ENCODE data around the gene DLGAP1. TPM values are rescaled to one million over a fixed set of nuclear protein-coding genes. Genes with fewer than 3 reads are reported as not detected.

Gene DLGAP1
- total RNA-seq, 1 donor from 2014 or later: 13.6 TPM

DNA sequence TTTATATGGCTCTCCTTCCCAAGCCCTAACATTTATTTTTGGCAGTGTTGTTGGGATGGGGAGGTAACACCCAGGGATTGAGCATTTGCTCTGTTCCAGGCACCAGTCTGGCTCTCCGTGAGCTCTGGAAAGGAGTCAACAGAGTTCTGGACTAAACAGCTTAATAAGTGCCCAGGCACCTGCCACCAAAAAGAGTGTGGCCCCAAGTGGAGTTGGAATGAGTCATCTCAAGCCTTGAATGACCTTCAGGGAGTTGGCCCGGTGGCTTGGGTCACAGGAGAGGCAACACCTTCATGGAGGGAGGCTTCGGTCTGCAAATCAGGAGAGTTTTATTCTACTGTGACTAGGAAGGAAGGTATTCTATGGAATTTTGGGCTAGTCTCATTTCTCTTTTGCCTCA is 203.2 kb downstream of the DLGAP1 start:
- H3K4me1 Mint-ChIP-seq (ENCODE audit: low read depth, unreplicated experiment): no peaks in the 10 kb centered on the region

DNA sequence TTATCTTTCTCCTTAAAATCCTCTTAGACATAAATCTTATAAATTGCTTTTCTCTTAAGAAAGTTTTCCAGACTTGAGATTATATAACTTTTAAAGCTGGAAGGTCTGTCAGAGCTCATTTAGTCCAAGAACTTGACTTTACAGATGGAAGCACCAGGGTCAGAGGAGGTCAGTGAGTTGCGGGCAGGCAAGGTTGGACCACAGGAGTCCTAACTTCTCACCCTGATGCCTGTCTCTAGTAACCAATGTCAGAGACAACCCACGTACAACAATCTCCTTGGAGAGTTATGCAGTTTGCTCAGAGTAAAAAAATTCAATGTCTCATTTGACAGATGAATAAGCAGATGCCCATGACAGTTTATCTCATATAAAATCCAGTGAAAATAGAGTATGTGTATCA is 203.9 kb downstream of the DLGAP1 start:
- TF ChIP-seq, protein P1, sequence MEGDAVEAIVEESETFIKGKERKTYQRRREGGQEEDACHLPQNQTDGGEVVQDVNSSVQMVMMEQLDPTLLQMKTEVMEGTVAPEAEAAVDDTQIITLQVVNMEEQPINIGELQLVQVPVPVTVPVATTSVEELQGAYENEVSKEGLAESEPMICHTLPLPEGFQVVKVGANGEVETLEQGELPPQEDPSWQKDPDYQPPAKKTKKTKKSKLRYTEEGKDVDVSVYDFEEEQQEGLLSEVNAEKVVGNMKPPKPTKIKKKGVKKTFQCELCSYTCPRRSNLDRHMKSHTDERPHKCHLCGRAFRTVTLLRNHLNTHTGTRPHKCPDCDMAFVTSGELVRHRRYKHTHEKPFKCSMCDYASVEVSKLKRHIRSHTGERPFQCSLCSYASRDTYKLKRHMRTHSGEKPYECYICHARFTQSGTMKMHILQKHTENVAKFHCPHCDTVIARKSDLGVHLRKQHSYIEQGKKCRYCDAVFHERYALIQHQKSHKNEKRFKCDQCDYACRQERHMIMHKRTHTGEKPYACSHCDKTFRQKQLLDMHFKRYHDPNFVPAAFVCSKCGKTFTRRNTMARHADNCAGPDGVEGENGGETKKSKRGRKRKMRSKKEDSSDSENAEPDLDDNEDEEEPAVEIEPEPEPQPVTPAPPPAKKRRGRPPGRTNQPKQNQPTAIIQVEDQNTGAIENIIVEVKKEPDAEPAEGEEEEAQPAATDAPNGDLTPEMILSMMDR (IDR thresholded peaks at IDR 0.05; ENCODE audit: partially characterized antibody, unreplicated experiment): no peak
- no peaks in the 10 kb centered on the region for H3K9me3 Mint-ChIP-seq (ENCODE audit: unreplicated experiment)
- H3K27me3 Mint-ChIP-seq (ENCODE audit: unreplicated experiment): no peaks in the 10 kb centered on the region
- H3K36me3 Mint-ChIP-seq (ENCODE audit: unreplicated experiment): no peaks in the 10 kb centered on the region
- no peak for DNase-seq
- H3K4me1 Mint-ChIP-seq (ENCODE audit: low read depth, unreplicated experiment): no peaks in the 10 kb centered on the region
- H3K27ac Mint-ChIP-seq (ENCODE audit: unreplicated experiment): no peak overlapping the region
- H3K4me3 Mint-ChIP-seq (ENCODE audit: unreplicated experiment): no peak overlapping the region

More for the DNA sequence above, 203.2 kb downstream of the DLGAP1 start:
- no peaks in the 10 kb centered on the region for H3K36me3 Mint-ChIP-seq (ENCODE audit: unreplicated experiment)
- TF ChIP-seq, protein P1 (IDR thresholded peaks at IDR 0.05; ENCODE audit: partially characterized antibody, unreplicated experiment): no peak
- H3K27ac Mint-ChIP-seq (ENCODE audit: unreplicated experiment): no peak overlapping the region
- no peaks in the 10 kb centered on the region for H3K27me3 Mint-ChIP-seq (ENCODE audit: unreplicated experiment)
- no peaks in the 10 kb centered on the region for H3K9me3 Mint-ChIP-seq (ENCODE audit: unreplicated experiment)
- no peak overlapping the region for H3K4me3 Mint-ChIP-seq (ENCODE audit: unreplicated experiment)
- DNase-seq: no peak

DNA sequence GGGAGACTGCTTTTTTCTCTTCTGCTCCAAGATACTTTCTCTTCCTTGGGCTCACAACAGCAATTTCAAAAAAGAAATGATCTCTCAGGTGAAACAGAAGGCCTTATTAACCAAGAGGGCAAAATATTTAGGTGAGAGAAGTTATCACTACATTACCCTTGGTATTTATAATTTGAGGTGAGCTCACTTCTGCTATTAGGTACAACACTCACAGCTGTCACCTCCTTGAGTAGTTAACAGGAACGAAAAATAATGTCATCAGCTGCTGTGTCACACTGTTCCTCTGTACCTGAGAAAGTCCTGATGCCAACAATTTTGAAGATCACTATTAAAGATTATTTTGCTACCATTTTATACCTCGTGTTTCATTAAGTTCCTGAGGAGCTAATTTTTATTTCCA is 205.0 kb downstream of the DLGAP1 start:
- Mint-ChIP-seq H3K36me3 (ENCODE audit: unreplicated experiment) (no peaks in the 10 kb centered on the region), H3K4me3 (ENCODE audit: unreplicated experiment) (no peak overlapping the region), H3K27me3 (ENCODE audit: unreplicated experiment) (no peaks in the 10 kb centered on the region), H3K27ac (ENCODE audit: unreplicated experiment) (no peak overlapping the region), H3K4me1 (ENCODE audit: low read depth, unreplicated experiment) (no peaks in the 10 kb centered on the region), H3K9me3 (ENCODE audit: unreplicated experiment) (no peaks in the 10 kb centered on the region)
- TF ChIP-seq, protein P1 (IDR thresholded peaks at IDR 0.05; ENCODE audit: partially characterized antibody, unreplicated experiment): no peak
- DNase-seq: no peak

DNA sequence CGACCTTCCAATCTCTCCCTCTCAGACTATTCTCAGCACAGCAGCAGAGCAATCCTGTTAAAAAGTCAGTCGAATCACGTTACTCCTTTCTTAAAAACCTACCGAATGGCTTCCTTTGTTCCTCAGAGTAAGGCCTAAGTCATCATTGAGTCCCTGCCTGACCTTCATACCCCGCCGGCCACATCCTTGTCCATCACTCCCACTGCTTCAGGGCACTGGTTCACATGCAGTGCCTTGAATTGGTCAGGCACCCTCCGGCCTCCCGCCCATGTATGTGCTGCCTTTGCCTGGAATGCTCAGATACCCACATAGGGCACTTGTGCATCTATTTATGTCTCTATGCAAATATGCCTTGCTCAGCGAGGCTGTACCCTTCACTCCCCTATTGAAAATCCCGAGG is 206.4 kb downstream of the DLGAP1 start:
- no peak for DNase-seq
- no peak overlapping the region for H3K27ac Mint-ChIP-seq (ENCODE audit: unreplicated experiment)

DNA sequence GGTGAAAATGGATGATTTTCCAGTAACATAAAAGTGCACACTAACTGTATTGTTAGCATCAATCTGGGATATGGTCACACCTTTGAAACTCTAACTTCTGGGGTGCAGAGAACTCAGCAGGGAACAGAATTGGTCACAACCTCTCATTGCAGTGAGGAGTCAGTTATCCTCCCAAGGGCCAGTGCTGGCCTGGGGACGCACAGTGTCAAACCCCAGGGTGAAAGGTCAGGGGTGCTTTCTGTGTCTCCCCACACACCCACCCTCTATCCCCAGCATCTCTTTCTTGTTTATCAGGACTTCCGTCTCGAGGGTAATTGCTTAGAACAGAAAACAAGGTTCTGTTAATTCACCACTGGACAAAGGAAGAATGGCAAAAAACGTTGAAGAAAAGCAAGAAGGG is 208.7 kb downstream of the DLGAP1 start:
- Mint-ChIP-seq H3K4me3 (ENCODE audit: unreplicated experiment) (no peak overlapping the region), H3K27me3 (ENCODE audit: unreplicated experiment) (peaks cover 1% of the 10 kb centered on the region), H3K4me1 (ENCODE audit: low read depth, unreplicated experiment) (no peaks in the 10 kb centered on the region), H3K27ac (ENCODE audit: unreplicated experiment) (no peak overlapping the region), H3K9me3 (ENCODE audit: unreplicated experiment) (no peaks in the 10 kb centered on the region), H3K36me3 (ENCODE audit: unreplicated experiment) (no peaks in the 10 kb centered on the region)
- no peak for DNase-seq
- TF ChIP-seq, protein P1 (IDR thresholded peaks at IDR 0.05; ENCODE audit: partially characterized antibody, unreplicated experiment): no peak

More for the DNA sequence above, 206.4 kb downstream of the DLGAP1 start:
- H3K36me3 Mint-ChIP-seq (ENCODE audit: unreplicated experiment): no peaks in the 10 kb centered on the region
- no peak overlapping the region for H3K4me3 Mint-ChIP-seq (ENCODE audit: unreplicated experiment)
- TF ChIP-seq, protein P1 (IDR thresholded peaks at IDR 0.05; ENCODE audit: partially characterized antibody, unreplicated experiment): no peak
- no peaks in the 10 kb centered on the region for H3K27me3 Mint-ChIP-seq (ENCODE audit: unreplicated experiment)
- no peaks in the 10 kb centered on the region for H3K9me3 Mint-ChIP-seq (ENCODE audit: unreplicated experiment)
- no peaks in the 10 kb centered on the region for H3K4me1 Mint-ChIP-seq (ENCODE audit: low read depth, unreplicated experiment)
